ENCODE data around the gene KNDC1. TPM values are rescaled to one million over a fixed set of nuclear protein-coding genes. Genes with fewer than 3 reads are reported as not detected.
A peak's percentile ranks its signal among the peaks of the same experiment; 100 is the strongest.

The KNDC1 gene
- polyA plus RNA-seq, 1 donor from 2014 or later = 0.05 TPM

DNA sequence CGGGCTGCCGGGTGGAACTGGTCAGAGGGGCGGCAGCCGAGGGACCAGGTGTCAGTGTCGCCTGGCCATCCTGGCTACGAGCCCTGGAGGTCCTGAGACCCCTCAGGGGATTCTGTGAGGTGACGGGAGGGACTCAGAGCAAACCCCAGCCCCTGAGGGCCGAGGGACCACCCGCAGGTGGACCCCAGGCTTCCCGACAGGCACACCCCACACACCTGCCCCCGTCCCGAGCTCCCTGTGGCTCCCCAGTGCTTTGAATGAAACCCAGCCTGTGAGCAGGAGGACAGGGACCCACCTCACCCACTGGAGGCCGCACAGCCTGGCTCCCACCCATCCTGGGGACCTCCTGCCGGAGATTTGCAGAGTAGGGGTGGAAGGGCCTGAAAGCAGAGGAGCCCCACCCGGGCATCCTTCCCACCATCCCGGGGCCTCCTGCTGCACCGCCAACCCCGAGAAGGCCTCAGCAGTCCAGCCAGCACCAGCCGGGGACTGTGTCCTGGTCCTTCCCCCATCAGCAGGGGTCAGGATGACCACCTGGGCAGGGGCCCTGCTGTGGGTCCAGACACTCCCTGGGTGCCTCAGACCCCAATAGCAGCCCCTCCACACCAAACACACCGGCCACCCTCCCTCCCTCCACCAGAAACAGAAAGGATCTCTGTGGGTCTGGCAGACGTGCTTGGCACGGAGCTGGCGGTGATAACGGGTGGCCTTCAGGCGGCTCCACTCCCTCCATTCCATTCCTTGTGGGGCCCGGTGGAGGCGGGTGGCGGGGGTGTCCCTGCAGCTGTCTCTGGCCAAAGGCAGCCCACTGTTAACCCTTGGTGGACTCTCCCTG is 91.6 kb downstream of the KNDC1 start:
- Mint-ChIP-seq H3K27me3 (peaks cover 4% of the 10 kb centered on the region), H3K27ac (no peak overlapping the region), H3K4me1 (peaks cover 0 to 3% (median 0%) of the 10 kb centered on the region in 3 donors), H3K36me3 (no peaks in the 10 kb centered on the region), H3K4me3 (no peak overlapping the region), H3K9me3 (no peaks in the 10 kb centered on the region)

DNA sequence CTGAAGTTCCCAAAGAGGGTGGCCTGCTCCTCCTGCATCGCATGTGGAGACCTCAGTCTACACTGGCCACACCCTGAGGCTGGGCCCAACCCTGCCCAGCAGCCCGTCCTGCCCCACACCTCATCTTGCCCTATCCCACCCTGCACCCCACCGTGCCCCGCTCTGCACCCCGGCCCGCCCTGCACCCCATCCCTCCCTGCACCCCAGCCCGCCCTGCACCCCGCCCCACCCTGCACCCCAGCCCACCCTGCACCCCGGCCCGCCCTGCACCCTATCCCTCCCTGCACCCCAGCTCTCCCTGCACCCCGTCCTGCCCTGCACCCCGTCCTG is 92.2 kb downstream of the KNDC1 start:
- Mint-ChIP-seq H3K27me3 (peaks cover 4% of the 10 kb centered on the region), H3K4me3 (no peak overlapping the region), H3K27ac (no peak overlapping the region), H3K4me1 (peaks cover 0 to 3% (median under 1%) of the 10 kb centered on the region in 3 donors), H3K9me3 (no peaks in the 10 kb centered on the region), H3K36me3 (no peaks in the 10 kb centered on the region)

DNA sequence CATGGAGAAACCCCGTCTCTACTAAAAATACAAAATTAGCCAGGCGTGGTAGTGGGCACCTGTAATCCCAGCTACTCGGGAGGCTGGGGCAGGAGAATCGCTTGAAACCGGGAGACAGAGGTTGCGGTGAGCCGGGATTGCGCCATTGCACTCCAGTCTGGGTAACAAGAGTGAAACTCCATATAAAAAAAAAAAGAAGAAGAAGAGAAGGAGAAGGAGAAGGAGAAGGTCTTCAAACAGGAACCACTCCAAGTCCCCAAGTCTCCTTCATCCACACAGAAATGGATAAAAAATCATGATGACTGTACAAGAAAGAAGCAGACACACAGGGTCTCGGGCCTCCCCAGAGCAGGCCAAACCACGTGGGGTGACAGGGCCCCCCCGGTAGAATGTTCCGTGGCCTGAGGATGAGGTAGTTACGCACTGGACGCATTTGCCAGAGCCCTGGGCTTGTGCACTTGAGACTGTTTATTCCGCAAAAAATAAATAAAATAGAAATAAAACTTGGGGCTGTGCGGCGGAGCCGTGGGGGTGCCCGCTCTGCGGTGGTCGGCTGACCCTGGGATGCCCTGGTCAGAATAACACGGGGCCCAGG is 93.4 kb downstream of the KNDC1 start:
- peaks cover 4% of the 10 kb centered on the region for H3K27me3 Mint-ChIP-seq
- H3K36me3 Mint-ChIP-seq = no peaks in the 10 kb centered on the region
- no peaks in the 10 kb centered on the region for H3K9me3 Mint-ChIP-seq
- H3K4me1 Mint-ChIP-seq = peaks cover 4 to 9% (median 4%) of the 10 kb centered on the region in 3 donors
- no peak overlapping the region for H3K4me3 Mint-ChIP-seq
- peak overlapping the region in 1 of 3 donors; percentile 83 for H3K27ac Mint-ChIP-seq

DNA sequence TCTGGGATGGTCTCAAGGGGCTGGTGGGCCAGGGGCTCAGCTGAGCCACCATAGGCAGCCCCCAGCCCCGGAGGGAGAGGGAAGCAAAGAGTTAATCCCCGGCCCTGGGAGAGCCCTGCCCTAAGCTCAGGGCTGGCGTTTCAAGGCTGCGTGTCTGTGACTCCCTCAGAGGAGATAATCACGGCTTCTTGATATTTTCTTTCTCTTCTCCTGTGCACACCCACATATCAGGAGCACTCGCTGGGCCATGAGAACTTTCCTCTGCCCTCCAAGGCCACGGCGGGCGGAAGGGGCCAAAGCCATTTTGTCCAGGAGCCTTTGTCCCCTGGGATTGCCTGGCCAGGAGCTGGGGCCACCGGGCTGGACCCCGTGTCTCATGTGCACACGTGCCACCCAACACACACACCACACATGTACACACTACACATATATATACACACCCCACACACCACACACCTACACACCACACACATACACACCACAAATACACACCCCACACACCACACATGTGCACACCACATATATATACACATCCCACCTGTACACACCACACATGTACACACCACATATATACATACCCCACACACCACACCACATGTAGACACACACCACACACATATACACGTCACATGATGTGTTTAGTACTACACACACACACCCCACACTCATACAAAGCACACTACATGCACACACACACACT is 94.6 kb downstream of the KNDC1 start:
- Mint-ChIP-seq H3K27ac (peak overlapping the region in 1 of 3 donors; percentile 15), H3K36me3 (no peaks in the 10 kb centered on the region), H3K4me1 (peaks cover 9 to 15% (median 11%) of the 10 kb centered on the region in 3 donors), H3K4me3 (no peak overlapping the region), H3K27me3 (peaks cover 3% of the 10 kb centered on the region), H3K9me3 (no peaks in the 10 kb centered on the region)

DNA sequence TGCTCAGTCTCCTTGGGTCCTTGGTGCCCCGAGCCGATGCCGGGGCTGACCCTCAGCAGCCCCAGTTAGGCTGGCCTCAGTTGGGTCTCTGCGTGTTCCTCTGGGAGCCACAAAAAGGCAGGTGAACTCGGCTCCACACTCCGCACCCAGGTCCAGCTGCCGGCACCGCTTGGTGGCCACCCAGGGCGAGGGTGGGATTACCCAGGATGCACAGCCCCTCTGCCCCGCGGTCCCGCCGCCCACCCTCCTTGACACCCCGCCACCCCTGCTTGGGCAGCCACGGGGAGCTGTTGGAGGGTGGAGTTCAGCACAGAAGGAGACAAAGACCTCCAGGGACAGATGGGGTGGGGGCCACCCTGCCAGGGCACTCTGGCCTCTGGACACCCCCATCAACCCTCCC is 95.3 kb downstream of the KNDC1 start:
- no peak overlapping the region for H3K4me3 Mint-ChIP-seq
- peaks cover 9 to 20% (median 12%) of the 10 kb centered on the region in 3 donors for H3K4me1 Mint-ChIP-seq
- H3K27me3 Mint-ChIP-seq = no peaks in the 10 kb centered on the region
- no peaks in the 10 kb centered on the region for H3K9me3 Mint-ChIP-seq
- H3K36me3 Mint-ChIP-seq = no peaks in the 10 kb centered on the region
- H3K27ac Mint-ChIP-seq = peak overlapping the region in 1 of 3 donors; percentile 15

DNA sequence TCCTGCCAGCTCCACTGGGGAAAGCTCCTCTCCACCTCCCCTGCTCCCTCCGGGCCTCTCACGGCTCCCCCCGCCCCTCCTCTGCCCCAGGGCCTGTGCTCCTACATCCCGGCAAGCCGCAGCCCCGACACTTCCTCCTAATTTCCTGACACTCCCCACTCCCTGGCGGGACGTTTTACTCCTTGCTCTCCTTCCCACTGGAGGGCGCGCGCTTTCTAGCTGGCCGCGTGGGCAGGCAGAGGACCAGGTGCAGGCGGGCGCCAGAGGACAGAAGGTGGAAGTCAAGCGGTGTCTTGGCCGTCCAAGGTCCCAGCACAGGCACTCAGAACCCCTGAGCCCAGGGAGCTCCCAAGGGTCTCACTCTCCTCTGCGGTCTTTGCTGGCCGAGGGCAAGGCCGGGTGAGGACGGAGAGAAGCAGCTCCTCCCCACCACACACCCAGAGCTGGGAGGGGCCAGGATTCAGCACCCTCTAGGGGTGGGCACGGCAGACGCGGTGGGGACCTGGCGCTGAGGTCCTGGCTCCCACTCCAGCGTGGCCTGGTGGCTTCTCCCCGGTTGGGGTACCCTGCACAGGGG is 97.6 kb downstream of the KNDC1 start:
- H3K27me3 Mint-ChIP-seq = no peaks in the 10 kb centered on the region
- H3K27ac Mint-ChIP-seq = peak overlapping the region; percentile 71 to 87 (median 71)
- peak overlapping the region; percentile 58 to 88 (median 72) for H3K4me3 Mint-ChIP-seq
- peaks cover 12 to 26% (median 13%) of the 10 kb centered on the region in 3 donors for H3K4me1 Mint-ChIP-seq
- H3K9me3 Mint-ChIP-seq = no peaks in the 10 kb centered on the region
- H3K36me3 Mint-ChIP-seq = no peaks in the 10 kb centered on the region

DNA sequence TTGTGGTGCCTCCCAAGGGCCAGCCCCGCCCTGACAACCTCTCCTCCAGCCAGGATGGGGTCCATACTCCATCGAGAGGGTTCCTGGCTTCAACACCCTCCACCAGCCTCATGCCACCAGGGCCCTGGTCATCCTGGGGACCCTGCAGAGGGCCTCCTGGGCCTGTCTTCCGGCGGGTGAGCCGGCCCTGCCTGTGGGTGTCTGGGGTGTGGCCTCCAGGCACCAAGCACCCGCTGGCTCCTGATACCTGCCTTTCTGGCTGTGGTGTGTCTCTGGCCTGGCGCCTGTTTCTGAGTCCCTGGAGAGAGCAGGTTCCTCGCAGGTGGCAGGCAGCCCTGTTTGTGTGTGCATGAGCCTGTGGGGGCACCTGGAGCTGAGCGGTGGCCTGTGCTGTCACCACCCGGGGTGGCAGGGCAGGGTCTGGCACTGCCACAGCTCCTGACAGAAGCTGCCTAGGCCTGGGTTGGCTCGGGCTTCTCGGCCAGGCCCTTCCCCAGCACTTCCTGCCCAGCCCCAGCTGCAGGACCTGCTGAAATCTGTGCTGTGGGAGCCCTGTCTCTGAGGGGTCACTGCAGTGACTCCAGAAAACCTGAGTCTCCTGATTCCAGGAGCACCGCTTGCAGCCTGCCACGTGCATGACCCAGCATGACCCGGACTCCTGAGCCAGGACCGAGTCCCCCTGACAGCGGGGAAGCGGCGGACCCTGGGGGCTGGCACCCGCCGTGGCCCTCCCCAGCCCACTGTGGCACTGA is 98.2 kb downstream of the KNDC1 start:
- H3K27ac Mint-ChIP-seq = peak overlapping the region; percentile 53 to 87 (median 71)

DNA sequence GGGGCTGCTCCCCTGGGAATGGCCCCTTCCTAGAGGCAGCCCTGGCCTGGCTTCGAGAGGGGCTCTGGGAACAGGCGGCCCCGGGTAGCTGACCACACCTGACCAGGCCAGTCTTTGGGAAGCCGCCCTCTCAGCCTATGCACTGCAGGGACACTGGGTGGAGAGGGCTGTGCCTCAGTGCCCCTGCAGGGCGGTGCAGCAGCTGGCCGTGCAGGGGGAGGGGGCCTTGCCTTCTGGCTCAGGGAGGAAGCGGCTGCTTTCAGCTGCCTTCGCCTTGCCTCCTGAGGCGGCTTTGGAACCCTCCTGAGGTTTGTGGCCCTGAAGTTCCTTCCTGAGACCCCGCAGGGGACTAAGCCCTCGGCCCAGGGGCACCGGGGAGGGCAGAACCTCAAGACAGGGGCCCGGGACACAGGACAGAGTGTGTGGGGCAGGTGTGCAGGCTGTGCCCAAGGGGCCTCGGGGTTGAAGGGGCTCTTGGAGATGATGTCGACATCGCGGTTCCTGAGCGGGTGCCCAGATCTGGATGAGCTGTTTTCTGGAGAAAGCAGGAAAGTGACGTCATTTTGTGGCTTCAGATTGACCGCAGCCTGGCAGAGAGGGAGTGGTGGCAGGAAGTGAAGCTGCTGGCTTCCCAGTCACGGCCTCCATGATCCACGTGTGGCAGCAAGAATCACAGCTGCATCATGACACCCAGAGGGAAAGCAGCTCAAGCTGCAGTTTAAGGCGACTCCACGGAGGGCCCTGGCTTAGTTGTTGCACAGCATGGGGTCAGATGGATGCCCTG is 99.0 kb downstream of the KNDC1 start:
- Mint-ChIP-seq H3K4me3 (peak overlapping the region; percentile 38 to 93 (median 84)), H3K27me3 (no peaks in the 10 kb centered on the region), H3K27ac (peak overlapping the region; percentile 91 to 94 (median 93)), H3K36me3 (no peaks in the 10 kb centered on the region), H3K4me1 (peaks cover 12 to 31% (median 15%) of the 10 kb centered on the region in 3 donors), H3K9me3 (no peaks in the 10 kb centered on the region)

More for the DNA sequence above, 98.2 kb downstream of the KNDC1 start:
- H3K4me3 Mint-ChIP-seq = peak overlapping the region; percentile 48 to 70 (median 59)
- no peaks in the 10 kb centered on the region for H3K36me3 Mint-ChIP-seq
- peaks cover 12 to 28% (median 13%) of the 10 kb centered on the region in 3 donors for H3K4me1 Mint-ChIP-seq
- no peaks in the 10 kb centered on the region for H3K9me3 Mint-ChIP-seq
- H3K27me3 Mint-ChIP-seq = no peaks in the 10 kb centered on the region

DNA sequence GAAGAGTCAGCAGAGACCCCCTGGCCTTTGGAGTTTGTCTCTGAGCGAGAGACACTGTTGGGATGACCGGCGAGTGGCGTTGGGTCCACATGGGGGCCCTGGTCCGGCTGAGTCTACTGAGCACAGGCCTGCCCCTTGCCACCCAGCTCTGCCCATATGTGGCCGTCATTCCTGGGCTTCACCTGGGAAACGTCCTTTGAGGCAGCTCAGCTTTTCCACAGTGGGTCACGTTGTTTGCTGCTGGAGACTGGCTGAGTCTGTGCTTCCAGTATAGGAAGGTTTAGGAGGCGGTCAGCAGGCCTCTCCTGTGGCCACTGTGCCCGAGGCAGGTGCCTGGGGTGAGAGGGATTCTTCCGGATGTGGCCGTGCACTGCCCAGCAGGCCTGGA is 99.6 kb downstream of the KNDC1 start:
- Mint-ChIP-seq H3K4me3 (peak overlapping the region; percentile 55 to 93 (median 84)), H3K9me3 (no peaks in the 10 kb centered on the region), H3K4me1 (peaks cover 16 to 36% (median 21%) of the 10 kb centered on the region in 3 donors), H3K36me3 (peaks cover 1% of the 10 kb centered on the region), H3K27me3 (no peaks in the 10 kb centered on the region), H3K27ac (peak overlapping the region; percentile 91 to 94 (median 93))

DNA sequence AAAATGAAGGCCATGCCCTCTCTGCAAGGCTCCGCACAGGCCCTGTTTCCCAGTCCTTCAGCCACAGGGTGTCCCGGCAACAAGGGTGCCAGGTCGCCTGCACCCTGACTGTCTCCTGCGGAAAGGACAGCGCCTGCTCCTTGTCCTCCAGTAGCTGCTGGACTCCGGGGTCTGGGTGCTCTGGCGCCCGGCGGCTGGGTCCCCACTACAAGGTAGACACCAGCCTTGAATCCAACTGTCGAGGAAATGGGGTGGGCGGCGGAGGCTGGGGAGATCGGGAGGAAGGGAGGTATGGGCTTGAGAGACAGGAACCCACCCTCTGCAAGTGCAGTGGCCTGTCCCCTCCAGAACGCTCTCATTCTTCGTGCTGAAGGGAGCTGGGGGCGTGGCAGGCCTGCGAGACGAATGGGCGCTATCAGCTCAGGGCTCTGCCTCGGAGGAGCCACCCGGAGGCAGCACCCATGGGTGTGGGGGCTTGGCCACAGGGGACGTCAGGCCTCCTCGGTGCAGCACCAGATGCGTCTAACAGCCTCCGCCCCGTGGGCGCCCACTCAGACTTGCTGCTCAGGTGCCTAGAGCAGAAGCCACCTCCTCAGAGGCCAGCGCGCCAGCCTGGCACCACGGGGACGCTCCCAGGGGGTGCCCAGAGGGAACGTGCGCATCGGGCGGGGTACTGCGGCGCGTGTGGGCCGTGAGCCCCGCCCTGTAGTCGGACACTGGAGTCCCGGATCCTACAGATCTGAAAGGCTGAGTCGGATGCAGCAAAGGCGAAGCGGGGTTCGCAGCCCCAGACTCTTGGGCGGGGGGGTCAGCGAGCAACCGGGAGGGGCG is 101.1 kb downstream of the KNDC1 start:
- Mint-ChIP-seq H3K36me3 (peaks cover 1% of the 10 kb centered on the region), H3K4me1 (peaks cover 20 to 43% (median 23%) of the 10 kb centered on the region in 3 donors), H3K27ac (peak overlapping the region; percentile 67 to 94 (median 84)), H3K4me3 (peak overlapping the region; percentile 78 to 93 (median 87)), H3K27me3 (no peaks in the 10 kb centered on the region), H3K9me3 (no peaks in the 10 kb centered on the region)

DNA sequence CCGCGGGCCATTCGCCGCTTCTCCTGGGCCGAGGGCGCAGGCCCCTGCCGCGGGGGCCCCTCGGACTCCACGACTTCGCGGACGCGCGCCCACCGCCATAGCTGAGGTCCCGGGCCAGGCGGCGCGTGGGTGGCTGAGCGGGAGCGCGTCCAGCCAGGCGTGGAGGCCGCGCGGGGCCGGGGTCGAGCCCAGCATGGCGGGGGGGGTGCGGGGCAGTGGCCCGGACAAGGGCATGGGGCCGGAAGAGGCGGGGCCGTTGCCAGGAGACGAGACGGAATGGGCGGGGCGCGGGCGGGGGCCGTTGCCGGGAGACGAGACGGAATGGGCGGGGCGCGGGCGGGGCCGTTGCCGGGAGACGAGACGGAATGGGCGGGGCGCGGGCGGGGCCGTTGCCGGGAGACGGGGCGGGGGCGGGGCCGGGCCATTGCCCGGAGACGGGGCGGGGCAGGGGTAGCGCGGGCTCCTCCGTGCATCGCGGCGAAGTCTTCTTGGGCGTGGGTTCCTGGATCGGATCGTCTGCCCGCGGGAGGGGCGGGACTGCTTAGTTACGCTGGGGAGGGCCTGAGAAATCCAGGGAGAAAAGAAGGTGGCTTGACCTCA is 101.8 kb downstream of the KNDC1 start:
- Mint-ChIP-seq H3K36me3 (peaks cover 1% of the 10 kb centered on the region), H3K4me1 (peaks cover 20 to 43% (median 23%) of the 10 kb centered on the region in 3 donors), H3K27ac (peak overlapping the region in 2 of 3 donors; percentile 84 to 94), H3K27me3 (no peaks in the 10 kb centered on the region), H3K4me3 (peak overlapping the region; percentile 78 to 93 (median 87)), H3K9me3 (no peaks in the 10 kb centered on the region)

DNA sequence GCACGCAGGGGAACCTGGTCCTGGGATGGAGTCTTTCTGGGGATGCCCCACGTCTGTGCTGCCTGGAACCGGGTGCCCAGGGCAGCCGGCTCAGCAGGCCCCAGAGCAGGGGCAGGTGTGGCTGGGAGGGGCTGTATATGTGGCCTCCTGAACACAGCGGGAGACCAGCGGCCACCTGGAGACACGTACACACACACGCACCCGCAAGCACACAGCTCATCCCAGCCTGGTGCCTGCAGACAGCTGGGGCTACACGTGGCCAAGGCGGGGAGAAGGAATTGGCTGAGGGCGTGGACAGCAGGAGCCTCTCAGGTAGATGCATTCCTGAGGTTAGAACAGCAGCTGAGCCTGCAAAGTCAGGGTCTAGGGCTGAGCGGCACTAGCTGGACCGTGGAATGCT is 102.7 kb downstream of the KNDC1 start:
- Mint-ChIP-seq H3K27me3 (no peaks in the 10 kb centered on the region), H3K36me3 (peaks cover 1% of the 10 kb centered on the region), H3K4me1 (peaks cover 20 to 37% (median 20%) of the 10 kb centered on the region in 3 donors), H3K4me3 (peak overlapping the region in 2 of 4 donors; percentile 62 to 88), H3K9me3 (no peaks in the 10 kb centered on the region), H3K27ac (peak overlapping the region in 2 of 3 donors; percentile 80 to 90)

Measured in IgD-negative memory B cell (primary cell).